Measurements from ENCODE around the gene PLAC8L1. TPM values are rescaled to one million over a fixed set of nuclear protein-coding genes. Genes with fewer than 3 reads are reported as not detected.

PLAC8L1 gene
- total and polyA plus RNA-seq, 2 of the 8 experiments (the other 6 are each of a cell fraction or from before 2014, with no cell fraction given) = 0.42 TPM; not detected in 1

DNA sequence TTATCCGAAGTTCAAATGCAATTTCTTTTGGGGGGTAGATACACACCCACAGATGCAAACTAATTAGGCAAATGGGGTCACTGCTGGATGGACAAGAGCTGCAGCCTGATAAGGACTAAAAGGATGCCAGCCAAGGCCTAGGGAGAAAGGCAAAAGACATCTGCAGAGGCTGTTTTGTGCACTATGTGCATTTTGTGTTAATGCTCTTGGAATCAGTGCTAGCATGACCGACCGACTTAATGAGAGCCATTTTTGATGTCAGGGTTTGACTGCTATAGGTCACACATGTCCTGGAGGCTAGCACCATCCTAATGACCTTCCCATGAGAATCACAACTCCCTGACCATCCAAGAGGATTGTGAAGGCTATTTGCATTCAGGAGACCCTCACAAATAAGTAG is 34.6 kb downstream of the PLAC8L1 start (continued):
- TF ChIP-seq, protein P1, sequence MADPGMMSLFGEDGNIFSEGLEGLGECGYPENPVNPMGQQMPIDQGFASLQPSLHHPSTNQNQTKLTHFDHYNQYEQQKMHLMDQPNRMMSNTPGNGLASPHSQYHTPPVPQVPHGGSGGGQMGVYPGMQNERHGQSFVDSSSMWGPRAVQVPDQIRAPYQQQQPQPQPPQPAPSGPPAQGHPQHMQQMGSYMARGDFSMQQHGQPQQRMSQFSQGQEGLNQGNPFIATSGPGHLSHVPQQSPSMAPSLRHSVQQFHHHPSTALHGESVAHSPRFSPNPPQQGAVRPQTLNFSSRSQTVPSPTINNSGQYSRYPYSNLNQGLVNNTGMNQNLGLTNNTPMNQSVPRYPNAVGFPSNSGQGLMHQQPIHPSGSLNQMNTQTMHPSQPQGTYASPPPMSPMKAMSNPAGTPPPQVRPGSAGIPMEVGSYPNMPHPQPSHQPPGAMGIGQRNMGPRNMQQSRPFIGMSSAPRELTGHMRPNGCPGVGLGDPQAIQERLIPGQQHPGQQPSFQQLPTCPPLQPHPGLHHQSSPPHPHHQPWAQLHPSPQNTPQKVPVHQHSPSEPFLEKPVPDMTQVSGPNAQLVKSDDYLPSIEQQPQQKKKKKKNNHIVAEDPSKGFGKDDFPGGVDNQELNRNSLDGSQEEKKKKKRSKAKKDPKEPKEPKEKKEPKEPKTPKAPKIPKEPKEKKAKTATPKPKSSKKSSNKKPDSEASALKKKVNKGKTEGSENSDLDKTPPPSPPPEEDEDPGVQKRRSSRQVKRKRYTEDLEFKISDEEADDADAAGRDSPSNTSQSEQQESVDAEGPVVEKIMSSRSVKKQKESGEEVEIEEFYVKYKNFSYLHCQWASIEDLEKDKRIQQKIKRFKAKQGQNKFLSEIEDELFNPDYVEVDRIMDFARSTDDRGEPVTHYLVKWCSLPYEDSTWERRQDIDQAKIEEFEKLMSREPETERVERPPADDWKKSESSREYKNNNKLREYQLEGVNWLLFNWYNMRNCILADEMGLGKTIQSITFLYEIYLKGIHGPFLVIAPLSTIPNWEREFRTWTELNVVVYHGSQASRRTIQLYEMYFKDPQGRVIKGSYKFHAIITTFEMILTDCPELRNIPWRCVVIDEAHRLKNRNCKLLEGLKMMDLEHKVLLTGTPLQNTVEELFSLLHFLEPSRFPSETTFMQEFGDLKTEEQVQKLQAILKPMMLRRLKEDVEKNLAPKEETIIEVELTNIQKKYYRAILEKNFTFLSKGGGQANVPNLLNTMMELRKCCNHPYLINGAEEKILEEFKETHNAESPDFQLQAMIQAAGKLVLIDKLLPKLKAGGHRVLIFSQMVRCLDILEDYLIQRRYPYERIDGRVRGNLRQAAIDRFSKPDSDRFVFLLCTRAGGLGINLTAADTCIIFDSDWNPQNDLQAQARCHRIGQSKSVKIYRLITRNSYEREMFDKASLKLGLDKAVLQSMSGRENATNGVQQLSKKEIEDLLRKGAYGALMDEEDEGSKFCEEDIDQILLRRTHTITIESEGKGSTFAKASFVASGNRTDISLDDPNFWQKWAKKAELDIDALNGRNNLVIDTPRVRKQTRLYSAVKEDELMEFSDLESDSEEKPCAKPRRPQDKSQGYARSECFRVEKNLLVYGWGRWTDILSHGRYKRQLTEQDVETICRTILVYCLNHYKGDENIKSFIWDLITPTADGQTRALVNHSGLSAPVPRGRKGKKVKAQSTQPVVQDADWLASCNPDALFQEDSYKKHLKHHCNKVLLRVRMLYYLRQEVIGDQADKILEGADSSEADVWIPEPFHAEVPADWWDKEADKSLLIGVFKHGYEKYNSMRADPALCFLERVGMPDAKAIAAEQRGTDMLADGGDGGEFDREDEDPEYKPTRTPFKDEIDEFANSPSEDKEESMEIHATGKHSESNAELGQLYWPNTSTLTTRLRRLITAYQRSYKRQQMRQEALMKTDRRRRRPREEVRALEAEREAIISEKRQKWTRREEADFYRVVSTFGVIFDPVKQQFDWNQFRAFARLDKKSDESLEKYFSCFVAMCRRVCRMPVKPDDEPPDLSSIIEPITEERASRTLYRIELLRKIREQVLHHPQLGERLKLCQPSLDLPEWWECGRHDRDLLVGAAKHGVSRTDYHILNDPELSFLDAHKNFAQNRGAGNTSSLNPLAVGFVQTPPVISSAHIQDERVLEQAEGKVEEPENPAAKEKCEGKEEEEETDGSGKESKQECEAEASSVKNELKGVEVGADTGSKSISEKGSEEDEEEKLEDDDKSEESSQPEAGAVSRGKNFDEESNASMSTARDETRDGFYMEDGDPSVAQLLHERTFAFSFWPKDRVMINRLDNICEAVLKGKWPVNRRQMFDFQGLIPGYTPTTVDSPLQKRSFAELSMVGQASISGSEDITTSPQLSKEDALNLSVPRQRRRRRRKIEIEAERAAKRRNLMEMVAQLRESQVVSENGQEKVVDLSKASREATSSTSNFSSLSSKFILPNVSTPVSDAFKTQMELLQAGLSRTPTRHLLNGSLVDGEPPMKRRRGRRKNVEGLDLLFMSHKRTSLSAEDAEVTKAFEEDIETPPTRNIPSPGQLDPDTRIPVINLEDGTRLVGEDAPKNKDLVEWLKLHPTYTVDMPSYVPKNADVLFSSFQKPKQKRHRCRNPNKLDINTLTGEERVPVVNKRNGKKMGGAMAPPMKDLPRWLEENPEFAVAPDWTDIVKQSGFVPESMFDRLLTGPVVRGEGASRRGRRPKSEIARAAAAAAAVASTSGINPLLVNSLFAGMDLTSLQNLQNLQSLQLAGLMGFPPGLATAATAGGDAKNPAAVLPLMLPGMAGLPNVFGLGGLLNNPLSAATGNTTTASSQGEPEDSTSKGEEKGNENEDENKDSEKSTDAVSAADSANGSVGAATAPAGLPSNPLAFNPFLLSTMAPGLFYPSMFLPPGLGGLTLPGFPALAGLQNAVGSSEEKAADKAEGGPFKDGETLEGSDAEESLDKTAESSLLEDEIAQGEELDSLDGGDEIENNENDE (IDR thresholded peaks at IDR 0.05; ENCODE audit: insufficient replicate concordance, low read length) = no peak
- TF ChIP-seq TEAD4 (IDR thresholded peaks at IDR 0.05; ENCODE audit: low read depth, low read length) (no peak), CEBPB (IDR thresholded peaks at IDR 0.05; ENCODE audit: low read depth, low read length) (no peak), CHD2 (IDR thresholded peaks at IDR 0.05; ENCODE audit: low read length) (no peak), HDAC6 (IDR thresholded peaks at IDR 0.05; ENCODE audit: low read depth, low read length) (no peak), FOSL1 (IDR thresholded peaks at IDR 0.05; ENCODE audit: insufficient read depth, low read depth, low read length) (no peak), RNF2 (IDR thresholded peaks at IDR 0.05; ENCODE audit: borderline replicate concordance, low read depth, low read length, missing control alignments, poor library complexity, severe bottlenecking) (no peak), EGR1 (IDR thresholded peaks at IDR 0.05; ENCODE audit: borderline replicate concordance, low read depth, low read length) (no peak), SP1 (IDR thresholded peaks at IDR 0.05; ENCODE audit: low read depth, low read length) (no peak)

Data from H1 (cell line).